Upper lobe of right lung (tissue), 1 donor: ENCODE data around the gene DYNLT5. TPM values are rescaled to one million over a fixed set of nuclear protein-coding genes. Genes with fewer than 3 reads are reported as not detected.

Experiments
- ATAC-seq: fragments of 200-7000 bp; cut with Tn5 transposase; one replicate; pipeline ENCODE4 v1.9.1; 2020; ENCODE audit warnings: mild to moderate bottlenecking, moderate library complexity
- DNase-seq: peaks from one replicate; pipeline ENCODE4 v3.0.0-alpha.2; 2020
- H3K27ac ChIP-seq: fragments of 200-600 bp; one replicate; pipeline ENCODE4 v1.8.0; 2022
- H3K27me3 ChIP-seq: fragments of 200-600 bp; one replicate; pipeline ENCODE4 v1.8.0; 2022; ENCODE audit warnings: mild to moderate bottlenecking
- H3K36me3 ChIP-seq: fragments of 200-600 bp; one replicate; pipeline ENCODE4 v1.8.0; 2022
- H3K4me1 ChIP-seq: fragments of 200-600 bp; one replicate; pipeline ENCODE4 v1.8.0; 2022
- H3K4me3 ChIP-seq: fragments of 200-600 bp; one replicate; pipeline ENCODE4 v1.8.0; 2022; ENCODE audit warnings: mild to moderate bottlenecking
- H3K9me3 ChIP-seq: fragments of 200-600 bp; one replicate; pipeline ENCODE4 v1.8.0; 2022
- intact Hi-C: fragments of 100-400 bp; cut with DNase I; formaldehyde crosslinking; loops from one replicate; pipeline ENCODE4 v1.11.0; 2022
- total RNA-seq: library from RNA; stranded (reverse); fragmentation: NEBNext Ultra II Directional; extraction: Animal tissue kit (Norgen Biotek cat#: 25700); gene quantifications from one replicate; pipeline ENCODE4 v1.2.1, GENCODE V29; 2021
- TF ChIP-seq, protein P1 (sequence below): fragments of 200-600 bp; IDR thresholded peaks from one replicate; pipeline ENCODE4 v1.8.0; 2022; ENCODE audit warnings: antibody characterized with exemption
- donor health status: DM: no; HTN: yes; CAD: no; lungs with severe emphysema.

Gene DYNLT5
- total RNA-seq, 1 donor from 2014 or later = 3.3 TPM

DNA sequence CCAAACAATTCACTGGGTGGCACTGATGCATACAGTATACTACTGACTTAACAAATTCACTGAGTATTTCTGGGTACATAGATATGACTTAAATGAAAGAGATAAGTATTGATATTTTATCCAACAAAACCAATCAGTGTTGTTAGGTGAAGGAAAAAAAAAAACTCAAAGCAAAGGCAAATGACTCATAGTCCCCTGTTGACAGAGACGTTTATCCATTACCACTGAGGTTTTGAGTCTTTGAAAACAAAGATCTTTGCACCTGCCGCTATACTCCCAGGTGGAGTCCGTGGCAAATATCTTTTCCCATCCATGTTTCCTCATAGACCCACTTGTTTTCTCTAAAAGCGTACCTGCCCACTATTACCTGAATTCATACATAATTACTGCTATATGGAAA lies 18.4 kb downstream of the DYNLT5 start:
- Histone ChIP-seq H3K4me3 (no peak overlapping the region), H3K9me3 (no peaks in the 10 kb centered on the region), H3K36me3 (no peaks in the 10 kb centered on the region), H3K4me1 (no peaks in the 10 kb centered on the region), H3K27me3 (no peaks in the 10 kb centered on the region), H3K27ac (no peak overlapping the region)
- TF ChIP-seq, protein P1, sequence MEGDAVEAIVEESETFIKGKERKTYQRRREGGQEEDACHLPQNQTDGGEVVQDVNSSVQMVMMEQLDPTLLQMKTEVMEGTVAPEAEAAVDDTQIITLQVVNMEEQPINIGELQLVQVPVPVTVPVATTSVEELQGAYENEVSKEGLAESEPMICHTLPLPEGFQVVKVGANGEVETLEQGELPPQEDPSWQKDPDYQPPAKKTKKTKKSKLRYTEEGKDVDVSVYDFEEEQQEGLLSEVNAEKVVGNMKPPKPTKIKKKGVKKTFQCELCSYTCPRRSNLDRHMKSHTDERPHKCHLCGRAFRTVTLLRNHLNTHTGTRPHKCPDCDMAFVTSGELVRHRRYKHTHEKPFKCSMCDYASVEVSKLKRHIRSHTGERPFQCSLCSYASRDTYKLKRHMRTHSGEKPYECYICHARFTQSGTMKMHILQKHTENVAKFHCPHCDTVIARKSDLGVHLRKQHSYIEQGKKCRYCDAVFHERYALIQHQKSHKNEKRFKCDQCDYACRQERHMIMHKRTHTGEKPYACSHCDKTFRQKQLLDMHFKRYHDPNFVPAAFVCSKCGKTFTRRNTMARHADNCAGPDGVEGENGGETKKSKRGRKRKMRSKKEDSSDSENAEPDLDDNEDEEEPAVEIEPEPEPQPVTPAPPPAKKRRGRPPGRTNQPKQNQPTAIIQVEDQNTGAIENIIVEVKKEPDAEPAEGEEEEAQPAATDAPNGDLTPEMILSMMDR = no peak
- ATAC-seq (no peak), DNase-seq (no peak)
- intact Hi-C loops = no loop called here

DNA sequence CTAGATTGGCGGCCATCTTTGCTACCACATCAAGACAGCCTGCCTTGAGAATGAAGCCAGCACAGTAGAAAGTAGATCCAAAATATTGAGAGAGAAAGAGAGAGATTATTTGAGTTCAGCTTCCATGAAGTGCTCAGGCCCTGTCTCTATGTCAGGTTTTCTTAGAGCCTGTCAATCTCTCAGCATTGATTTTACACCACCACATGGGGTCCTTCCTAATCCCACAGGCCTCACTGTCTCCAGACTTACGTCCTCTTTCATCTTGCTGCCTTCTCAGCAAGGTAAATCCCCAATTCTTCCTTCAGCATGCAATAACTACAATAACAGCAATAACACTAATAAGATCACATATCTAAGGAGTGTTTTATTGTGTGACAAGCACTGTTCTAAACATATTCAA lies 21.0 kb downstream of the DYNLT5 start:
- TF ChIP-seq, protein P1 = no peak
- intact Hi-C loops = no loop called here
- Histone ChIP-seq H3K9me3 (no peaks in the 10 kb centered on the region), H3K4me1 (no peaks in the 10 kb centered on the region), H3K4me3 (no peak overlapping the region), H3K27ac (no peak overlapping the region), H3K36me3 (no peaks in the 10 kb centered on the region), H3K27me3 (no peaks in the 10 kb centered on the region)
- ATAC-seq = no peak
- no peak for DNase-seq

DNA sequence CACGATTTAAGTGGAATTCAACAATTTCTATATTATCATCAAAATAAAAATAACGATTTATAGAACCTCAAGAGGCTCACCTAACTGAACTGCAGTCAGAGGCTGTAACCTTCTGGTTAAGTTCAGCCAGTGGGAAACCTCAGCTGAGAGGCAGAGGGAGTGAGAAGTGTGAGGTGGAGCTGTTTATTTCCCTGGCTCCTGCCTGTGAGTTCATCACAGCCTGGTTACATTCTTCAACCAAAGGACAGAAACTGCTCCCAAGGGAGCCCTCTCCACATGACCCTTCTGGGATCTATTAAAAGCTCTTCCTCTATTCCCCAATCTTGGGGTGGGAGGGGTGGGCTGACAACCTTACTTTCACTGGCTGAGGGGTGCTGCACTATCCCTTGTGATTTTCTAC lies 22.2 kb downstream of the DYNLT5 start:
- ATAC-seq (no peak), DNase-seq (no peak)
- Histone ChIP-seq H3K27ac (no peak overlapping the region), H3K9me3 (no peaks in the 10 kb centered on the region), H3K4me1 (no peaks in the 10 kb centered on the region), H3K36me3 (no peaks in the 10 kb centered on the region), H3K4me3 (no peak overlapping the region), H3K27me3 (no peaks in the 10 kb centered on the region)
- intact Hi-C loops = no loop called here
- TF ChIP-seq, protein P1 = no peak

DNA sequence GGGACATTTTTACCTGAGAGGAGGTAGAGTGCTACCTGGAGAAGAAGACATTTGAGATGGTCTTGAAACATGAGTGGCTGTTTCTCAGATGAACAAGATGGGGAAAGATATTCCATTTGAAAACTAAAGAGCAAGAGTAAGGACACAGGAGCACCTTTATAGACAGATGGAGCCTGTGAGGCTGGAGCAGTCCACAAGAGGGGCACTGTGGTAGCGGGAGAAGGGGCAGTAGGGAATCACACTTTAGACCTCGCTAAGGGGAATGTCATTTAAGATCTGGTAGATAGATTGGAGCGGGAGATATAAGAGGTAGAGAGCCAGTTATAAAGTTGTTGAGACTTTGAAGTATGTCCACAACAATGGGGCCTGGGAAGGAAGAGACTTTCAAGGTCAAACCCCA lies 23.4 kb downstream of the DYNLT5 start:
- intact Hi-C loops = no loop called here
- no peak overlapping the region for H3K4me3 ChIP-seq
- no peak overlapping the region for H3K27ac ChIP-seq
- H3K4me1 ChIP-seq = no peaks in the 10 kb centered on the region
- ATAC-seq (no peak), DNase-seq (no peak)
- H3K27me3 ChIP-seq = no peaks in the 10 kb centered on the region
- TF ChIP-seq, protein P1 = no peak
- H3K9me3 ChIP-seq = no peaks in the 10 kb centered on the region
- no peaks in the 10 kb centered on the region for H3K36me3 ChIP-seq

DNA sequence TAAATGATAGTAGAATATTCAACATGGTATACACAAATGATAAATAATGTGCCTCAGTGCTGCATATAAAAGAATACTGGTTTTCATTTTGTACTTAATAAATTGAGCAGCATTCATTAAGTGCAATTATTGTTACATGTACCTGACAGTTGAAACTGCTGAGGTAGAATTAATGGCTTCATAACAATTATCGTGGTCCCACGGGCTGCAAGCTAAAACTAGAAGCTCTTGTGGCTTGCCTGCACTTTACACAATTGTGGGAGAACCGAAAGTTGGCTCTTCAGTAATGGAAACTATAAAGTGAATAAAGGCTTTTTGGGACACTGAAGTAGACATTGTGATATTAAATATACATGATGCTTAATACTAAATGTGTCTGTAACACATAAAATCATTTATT lies 25.6 kb downstream of the DYNLT5 start:
- no peak for ATAC-seq
- intact Hi-C loops = no loop called here

More for the DNA sequence above, 25.6 kb downstream of the DYNLT5 start:
- H3K4me1 ChIP-seq = no peaks in the 10 kb centered on the region
- no peak for DNase-seq
- TF ChIP-seq, protein P1 = no peak
- H3K27me3 ChIP-seq = no peaks in the 10 kb centered on the region
- H3K27ac ChIP-seq = no peak overlapping the region
- no peak overlapping the region for H3K4me3 ChIP-seq
- no peaks in the 10 kb centered on the region for H3K9me3 ChIP-seq
- no peaks in the 10 kb centered on the region for H3K36me3 ChIP-seq
